AG20443 (cell line): ENCODE data around the gene AK5.
A peak's percentile ranks its signal among the peaks of the same experiment; 100 is the strongest.
"Not testable (repeated sequence)": the region's sequence is repeated elsewhere in the genome, so short reads cannot be mapped to it uniquely, and the experiment has no call there.

Experiments used
- DNase-seq: peaks from one replicate; pipeline ENCODE4 v3.0.0; 2012; ENCODE audit warnings: low spot score, mixed read lengths

Gene AK5

DNA sequence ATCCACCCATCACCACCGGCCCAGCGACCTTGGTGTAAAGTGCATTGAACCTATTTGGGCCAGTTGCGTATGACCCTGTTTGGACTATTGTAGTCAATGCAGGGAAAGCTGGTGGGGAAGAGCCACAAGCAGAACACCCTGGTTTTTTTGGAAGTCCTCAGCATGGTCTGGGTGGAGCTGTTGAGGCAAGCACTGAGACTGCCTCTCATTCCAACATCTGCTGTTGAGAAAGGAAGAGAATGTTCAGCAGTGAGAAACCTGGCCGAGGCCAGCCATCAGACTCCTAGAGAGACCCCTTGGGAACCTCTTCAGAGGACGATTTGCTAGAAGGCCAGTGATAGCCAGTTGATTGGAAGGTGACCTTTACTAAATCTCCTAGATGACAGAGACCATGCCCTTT is 217.6 kb downstream of the AK5 start:
- no peak for DNase-seq

GRCh38 chr1:77504986-77505385 is 223.2 kb downstream of the AK5 start:
- DNase-seq = no peak

- no peak for DNase-seq
Observed at GRCh38 chr1:77506771-77507170, 225.0 kb downstream of the AK5 start.

DNA sequence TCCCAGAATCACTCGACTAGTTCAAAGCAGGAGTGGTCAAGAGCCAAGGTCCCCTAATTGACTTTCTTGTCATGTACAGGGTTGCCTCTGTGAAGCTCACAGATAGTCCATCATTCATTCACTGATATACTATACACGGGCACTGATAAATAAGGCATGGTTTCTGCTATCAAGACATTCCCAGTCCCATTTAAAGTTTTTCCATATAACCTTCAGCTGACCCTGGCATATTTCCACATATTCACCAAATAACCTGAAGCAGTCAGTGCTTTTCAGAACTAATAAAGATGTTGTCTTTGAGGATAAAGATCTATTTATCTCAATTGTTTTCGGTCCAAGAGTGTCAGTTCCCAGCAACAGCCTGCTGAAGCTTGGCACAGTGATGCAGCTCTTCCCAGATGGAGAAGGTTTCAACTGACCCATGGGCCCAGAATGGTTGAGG is 227.3 kb downstream of the AK5 start:
- DNase-seq = no peak

- DNase-seq = no peak
Observed at GRCh38 chr1:77509898-77510297, 228.1 kb downstream of the AK5 start.

DNA sequence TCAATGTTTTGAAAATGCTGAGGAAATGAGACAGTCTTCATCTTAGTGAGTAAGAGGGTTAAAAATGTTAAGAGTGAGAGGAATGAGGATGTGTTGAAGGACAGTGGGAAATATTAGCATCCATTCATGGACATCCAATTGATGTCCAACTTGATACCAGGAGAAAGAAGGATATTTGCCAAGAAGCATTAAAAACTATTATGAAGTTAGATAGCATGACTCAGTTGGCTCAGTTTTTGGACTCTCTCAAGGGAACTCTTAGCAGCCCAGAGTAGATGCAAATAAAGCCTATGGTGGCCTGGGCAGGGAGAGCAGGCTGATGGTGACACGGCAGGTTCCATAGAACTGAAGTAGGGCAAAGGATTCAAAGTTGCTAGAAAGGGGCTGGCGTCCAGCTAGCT is 229.6 kb downstream of the AK5 start:
- peak; percentile 62 for DNase-seq

DNA sequence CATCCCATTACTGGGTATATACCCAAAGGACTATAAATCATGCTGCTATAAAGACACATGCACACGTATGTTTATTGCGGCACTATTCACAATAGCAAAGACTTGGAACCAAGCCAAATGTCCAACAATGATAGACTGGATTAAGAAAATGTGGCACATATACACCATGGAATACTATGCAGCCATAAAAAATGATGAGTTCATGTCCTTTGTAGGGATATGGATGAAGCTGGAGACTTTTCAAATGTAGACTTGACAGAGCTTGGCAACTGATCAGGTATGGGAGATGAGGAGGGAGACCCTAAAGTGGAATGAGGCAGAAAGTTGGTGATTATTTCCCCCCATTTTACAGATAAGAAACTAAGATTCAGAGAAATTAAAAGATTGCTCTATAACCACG is 230.8 kb downstream of the AK5 start:
- not testable (repeated sequence) for DNase-seq

- DNase-seq = peak; percentile 87
Observed at GRCh38 chr1:77513839-77514763, 232.3 kb downstream of the AK5 start.

DNA sequence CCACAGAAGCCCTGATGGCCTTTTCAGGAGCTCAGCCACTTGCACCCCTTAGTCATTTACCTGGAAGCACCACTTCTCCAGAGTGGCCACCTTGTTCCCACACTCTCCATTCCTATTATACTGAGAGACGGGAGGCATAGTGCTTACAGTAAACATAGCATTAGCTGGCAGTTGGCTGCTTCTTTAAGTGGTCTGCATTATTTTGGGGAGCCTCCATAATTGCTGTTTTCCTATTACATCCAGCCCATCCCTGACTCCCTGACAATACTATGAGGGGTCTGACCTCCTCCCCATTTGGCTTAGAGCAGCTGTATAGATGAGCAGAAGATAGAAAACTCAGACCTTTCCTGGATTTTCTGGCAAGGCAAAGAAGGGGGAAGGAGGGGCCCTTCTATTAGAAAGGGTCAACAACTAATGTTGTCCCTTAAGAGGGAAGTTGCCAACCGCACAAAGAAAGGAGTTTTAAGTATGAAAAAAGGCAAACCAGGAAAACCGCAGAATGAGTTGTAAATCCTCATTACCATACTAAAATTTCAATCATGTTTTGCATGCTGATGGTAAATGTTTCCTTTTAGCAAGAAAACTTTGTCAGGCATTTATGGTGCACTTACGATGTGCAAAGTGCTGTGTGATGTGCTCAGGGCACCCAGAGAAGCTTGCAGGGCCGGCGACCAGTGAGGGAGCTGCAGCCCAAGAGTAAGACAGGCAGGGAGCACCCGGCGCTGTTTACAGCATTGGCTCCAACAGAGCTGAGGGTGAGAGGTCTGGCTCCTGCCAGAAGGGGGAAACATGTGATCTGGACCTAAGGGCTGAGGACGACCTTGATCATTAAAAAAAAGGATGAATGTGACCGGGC is 233.3 kb downstream of the AK5 start:
- peak; percentile 17 for DNase-seq

DNA sequence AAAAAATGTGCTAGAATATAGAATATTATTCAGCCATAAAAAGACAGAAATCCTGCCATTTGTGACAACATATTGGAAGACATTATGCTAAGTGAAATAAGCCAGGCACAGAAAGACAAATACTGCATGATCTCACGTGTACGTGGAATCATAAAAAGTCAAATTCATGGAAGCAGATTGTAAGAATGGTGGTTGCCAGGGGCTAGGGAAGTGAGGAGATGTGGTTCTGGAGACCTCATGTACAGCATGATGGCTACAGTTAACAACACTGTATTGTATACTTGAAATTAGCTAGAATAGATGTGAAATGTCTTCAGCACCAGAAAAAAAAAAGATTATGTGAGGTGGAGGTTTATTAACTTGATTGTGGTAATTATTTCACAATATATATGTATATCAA is 234.3 kb downstream of the AK5 start:
- no peak for DNase-seq

GRCh38 chr1:77524038-77524437 is 242.2 kb downstream of the AK5 start:
- DNase-seq = no peak

- DNase-seq = not testable (repeated sequence)
Observed at GRCh38 chr1:77531149-77531548, 249.3 kb downstream of the AK5 start.

GRCh38 chr1:77531596-77532280 is 249.9 kb downstream of the AK5 start:
- not testable (repeated sequence) for DNase-seq

DNA sequence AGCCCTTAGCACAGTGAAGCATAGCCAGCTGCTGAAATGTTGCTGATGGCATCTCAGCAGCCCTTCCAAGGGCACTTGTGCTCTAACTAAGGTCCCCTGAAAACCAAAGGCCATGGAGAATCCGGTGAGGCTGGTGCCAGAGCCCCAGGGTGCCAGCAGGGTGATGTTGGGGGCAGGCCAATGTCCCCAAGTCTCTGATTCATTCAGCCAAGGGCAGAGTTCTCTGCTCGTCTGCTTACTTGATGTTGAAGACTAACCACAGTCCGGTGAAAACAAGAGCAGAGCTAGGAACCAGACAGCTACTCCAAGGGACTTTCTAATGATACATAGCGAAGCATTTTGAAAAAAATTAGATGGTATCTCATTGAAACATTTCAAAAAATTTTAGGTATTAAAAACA is 250.8 kb downstream of the AK5 start:
- DNase-seq = no peak

- peak; percentile 75 for DNase-seq
Observed at GRCh38 chr1:77533660-77534305, 252.0 kb downstream of the AK5 start.

DNA sequence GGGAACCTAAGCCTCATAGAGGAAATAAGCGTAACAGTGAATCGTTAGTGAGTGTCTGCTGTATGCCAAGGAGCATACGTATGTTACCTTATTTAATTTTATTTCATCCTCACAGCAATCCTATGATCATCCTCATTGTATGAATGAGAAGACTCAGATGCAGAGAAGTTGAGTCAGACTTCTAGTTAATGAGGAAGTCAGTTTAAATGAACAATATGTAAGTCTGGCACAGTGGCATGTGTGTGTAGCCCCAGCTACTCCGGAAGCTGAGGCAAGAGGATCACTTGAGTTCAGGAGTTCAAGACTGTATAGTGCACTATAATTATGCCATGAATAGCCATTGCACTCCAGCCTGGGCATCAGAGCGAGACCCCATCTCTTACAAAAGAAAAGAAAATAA is 252.6 kb downstream of the AK5 start:
- DNase-seq = no peak

GRCh38 chr1:77536813-77537212 is 255.0 kb downstream of the AK5 start:
- DNase-seq = peak; percentile 77

GRCh38 chr1:77538956-77539518 is 257.2 kb downstream of the AK5 start:
- DNase-seq = peak; percentile 78

- peak; percentile 79 for DNase-seq
Observed at GRCh38 chr1:77539519-77540142, 257.8 kb downstream of the AK5 start.

DNA sequence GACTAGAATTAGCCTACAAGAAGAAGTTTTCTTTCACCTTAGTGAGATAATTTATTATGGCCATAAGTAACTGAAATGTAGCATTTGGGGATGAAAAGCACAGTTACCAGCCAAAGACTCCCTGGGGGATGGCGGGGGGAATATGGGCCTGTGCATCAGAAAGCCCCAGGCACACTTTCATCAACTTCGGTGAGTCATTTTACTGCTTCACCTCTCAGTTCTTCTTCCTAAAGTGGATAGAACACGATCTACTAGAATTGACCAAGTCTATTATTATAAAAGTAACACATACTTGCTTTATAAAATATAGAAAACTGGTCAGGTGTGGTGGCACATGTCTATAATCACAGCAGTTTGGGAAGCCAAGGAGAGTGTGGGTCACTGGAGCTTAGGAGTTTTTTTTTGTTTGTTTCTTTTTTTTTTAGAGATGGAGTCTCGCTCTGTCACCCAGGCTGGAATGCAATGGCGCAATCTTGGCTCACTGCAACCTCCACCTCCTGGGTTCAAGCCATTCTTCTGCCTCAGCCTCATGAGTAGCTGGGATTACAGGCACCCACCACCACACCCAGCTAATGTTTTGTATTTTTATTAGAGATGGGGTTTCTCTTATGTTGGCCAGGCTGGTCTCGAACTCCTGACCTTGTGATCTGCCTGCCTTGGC is 258.8 kb downstream of the AK5 start:
- peak; percentile 49 for DNase-seq
